GM21367 (cell line): Measurements from ENCODE around the gene BTBD9.

Experiments
- ATAC-seq: cut with Tn5 transposase; IDR thresholded peaks from one replicate; pipeline ENCODE4 v1.9.1; 2021; ENCODE audit not compliant: unreplicated experiment

Gene BTBD9

DNA sequence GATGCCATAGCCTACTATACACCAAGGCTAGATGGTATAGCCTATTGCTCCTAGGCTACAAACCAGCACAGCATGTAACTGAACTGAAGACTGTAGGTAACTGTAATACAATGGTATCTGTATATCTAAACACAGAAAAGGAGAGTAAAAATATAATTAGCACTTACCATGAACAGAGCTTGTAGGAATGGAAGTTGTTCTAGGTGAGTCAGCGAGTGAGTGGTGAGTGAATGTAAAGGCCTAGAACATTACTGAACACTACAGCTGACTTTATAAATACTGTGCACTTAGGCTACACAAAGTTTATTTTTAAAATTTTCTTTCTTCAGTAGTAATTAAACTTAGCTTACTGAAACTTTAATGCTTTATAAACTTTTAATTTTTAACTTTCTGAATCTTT, 129.5 kb downstream of the BTBD9 start:
- ATAC-seq, result no peak

DNA sequence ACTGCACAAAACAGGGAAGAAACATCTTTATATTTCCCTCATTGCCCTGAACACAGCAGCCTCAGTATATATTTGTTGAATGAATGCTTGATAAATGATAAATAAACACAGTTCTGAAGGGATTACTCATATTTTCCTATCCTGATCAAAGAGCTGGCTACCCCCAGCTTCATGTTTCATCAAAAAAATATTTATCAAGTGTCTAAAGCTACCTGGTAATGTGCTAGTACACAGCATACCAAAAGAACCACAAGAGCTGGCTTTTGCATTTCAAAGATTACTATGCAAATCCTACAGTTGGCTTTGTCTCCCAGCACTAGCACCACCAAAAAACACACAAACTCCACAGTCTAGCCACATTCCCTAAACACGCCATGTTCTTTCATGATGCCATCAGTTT, 130.0 kb downstream of the BTBD9 start:
- ATAC-seq, result no peak

DNA sequence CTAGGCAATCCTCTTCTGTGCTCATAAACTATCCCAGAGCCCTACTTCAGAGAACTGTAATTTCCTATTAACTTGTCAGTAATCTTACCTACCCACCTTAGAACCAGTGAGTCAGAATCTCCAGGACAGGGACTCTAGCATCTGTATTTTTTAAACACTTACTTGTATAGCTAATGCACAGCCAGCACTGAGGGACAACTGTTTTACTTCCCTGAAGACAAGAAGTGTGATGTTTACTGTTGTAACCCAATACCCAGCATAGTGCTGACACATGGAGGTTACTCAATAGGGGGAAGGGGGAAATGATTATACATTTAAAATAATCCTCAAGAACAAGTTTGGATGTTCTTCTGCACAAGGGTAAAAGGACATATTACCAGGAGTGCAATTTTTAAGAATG, 130.8 kb downstream of the BTBD9 start:
- ATAC-seq, result no peak

DNA sequence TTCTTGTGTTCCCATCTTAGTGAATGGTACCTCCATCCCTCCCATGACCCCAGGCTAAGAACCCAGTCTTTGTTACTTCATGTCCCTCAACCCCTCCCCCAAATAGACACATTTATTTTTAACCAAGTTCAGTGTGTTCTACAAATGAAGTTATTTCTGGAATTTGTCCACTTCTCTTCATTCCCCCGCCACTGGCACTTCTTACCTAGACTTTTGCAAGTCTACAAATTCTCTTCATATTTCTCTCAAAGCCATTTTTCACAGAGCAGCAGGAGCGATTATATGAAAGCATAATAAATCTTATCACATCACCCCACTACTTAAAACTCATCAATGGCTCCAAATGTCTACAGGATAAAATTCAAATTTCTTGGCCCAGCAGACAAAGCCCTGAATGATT, 131.4 kb downstream of the BTBD9 start:
- ATAC-seq, result no peak

DNA sequence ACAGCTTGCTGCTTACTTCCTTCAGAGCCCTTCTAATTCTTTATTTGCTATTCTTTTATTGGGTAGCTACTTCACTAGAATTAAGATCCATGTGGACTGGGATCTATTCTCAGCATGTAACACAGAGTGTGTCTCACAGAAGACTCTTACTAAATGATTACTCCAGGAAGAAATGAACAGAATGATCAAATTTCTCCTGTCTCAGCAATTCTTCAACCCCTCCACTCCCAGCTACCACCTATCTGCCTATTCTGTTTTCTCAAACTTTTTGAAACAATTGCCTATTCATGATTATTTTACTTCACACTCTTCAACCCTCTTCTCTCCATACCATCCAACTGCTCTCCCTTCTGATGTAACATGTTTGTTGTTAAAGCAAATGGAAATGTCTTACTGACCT, 132.6 kb downstream of the BTBD9 start:
- ATAC-seq, result no peak

DNA sequence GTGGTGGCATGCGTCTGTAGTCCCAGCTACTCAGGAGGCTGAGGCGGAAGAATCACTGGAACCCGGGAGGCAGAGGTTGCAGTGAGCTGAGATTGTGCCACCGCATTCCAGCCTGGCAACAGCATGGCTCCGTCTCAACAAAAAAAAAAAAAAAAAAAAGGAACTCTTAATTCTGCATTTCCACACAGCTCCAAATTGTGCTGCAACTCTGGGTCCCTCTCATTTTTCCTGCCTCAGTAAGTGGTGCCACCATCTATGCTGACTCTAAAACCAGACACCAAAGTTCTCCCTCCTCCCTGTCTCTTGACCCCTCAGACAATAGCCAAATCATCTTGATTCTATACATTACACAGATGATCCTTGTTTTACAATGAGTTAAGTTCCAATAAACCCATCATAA, 133.9 kb downstream of the BTBD9 start:
- no peak for ATAC-seq

DNA sequence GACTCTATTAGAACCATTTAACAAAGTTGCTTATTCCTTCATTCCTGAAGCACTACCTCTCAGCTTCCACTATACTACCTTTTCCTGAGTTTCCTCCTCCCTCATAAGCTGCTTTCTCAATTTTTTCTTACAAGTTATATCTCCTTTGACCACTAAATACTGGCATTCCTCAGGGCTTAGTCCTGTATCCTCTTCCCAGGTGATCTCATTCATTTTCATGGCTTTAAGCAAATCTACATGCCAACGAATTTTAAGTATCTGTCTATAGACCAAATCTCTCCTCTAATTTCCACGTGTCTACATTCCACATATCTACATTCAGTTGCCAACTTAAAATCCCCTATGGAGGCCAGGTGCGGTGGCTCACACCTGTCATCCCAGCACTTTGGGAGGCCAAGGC, 134.7 kb downstream of the BTBD9 start:
- no peak for ATAC-seq

DNA sequence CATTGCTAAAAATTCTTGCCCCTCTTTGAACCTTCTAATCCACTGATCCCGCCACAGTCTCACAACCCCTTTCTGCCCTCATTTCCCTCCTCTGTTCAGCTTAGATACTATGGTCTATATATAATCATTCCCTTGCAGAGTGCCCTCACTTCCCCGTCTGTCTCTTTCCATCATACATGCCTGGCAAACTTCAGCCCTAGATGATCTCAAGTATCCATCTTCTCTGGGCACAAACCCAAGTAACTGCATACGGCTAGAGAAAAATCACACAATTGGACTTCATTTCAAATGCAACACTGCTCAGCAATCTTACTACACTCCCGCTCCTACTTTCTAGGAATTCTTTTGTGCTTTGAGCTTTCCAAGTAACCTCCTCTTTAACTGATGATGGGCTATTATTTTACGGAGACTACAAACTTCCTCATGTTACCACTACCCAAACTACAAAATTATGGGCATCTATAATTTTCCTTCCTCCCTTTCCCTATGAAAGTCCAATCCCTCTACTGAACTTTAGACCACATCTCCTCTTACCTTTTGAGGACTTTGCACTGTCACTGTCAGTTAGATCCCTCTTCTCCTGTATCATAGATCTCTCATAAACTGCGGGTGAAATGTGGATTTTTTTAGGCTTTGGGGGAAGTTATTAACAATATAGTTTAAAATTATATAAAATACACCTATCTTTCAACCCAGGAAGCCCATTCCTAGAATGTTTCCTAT, 135.6 kb downstream of the BTBD9 start:
- no peak for ATAC-seq

DNA sequence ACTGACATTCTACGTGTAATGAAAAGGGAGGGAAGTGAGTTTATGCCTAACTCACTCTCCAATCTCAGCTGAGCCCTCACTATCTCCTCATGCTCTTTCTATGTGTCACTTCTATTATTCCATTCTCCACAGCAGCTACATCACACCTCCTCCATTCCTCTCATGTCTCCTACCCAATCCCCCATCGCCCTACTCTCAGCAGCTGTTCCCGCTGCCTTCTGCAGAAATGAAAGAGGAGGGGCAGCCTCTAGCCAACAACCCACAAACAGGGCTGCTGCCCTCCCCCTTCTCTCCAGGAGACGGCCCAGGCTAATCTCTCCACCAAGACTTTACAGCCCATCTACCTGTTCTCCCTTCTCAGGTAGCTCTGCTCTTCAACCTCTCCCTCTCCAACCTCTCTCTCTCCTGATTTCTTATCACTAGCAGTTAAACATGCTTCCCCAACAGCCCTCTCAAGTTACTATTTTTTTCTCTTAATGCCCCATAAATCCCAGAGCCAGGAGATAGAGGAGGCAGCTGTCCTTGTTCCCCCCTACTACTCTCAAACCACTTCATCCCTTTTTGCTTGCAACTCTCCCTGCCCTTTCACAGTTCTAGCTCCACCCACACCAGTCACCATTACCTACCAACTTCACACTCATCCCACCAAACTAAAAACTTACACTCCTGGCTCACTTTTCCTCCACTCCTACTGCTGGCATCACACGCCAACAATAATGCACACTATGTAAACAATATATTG, 136.5 kb downstream of the BTBD9 start:
- ATAC-seq, result no peak

DNA sequence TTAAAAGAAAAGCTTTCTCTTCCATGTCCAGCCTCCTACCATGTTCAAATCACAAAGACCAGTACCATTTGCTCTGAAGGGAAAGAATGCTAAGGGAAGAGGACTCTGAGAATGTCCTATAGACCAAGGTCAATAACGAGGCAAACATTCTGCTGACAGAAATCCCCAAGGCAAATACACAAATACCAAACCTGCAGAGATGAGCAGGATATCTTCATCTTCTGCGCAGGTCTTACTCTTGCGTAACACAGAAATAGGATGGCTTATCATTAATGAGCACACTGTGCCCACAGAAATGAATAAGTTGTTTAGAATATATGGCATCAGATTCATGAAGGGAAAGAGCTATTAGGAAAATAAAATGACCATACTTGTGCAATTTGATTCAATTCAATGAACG, 137.3 kb downstream of the BTBD9 start:
- no peak for ATAC-seq

DNA sequence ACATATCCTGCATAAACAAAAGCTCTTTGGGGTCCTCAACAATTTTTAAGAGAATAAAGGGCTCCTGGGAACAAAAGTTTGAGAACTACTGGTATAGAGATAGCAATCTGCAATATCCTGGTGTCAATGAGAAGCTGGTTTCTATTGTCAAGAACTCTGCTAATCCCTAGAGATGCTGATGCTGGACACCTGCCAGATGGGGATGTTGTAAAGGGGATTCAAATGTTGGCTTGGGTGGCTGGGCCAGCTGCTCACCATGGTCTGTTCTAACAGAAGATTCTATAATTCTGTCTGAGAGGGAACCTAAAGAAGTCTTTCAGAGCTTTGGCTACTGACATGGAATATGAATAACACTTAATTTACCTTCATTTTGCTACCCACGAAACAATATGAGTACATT, 137.8 kb downstream of the BTBD9 start:
- ATAC-seq, result no peak

DNA sequence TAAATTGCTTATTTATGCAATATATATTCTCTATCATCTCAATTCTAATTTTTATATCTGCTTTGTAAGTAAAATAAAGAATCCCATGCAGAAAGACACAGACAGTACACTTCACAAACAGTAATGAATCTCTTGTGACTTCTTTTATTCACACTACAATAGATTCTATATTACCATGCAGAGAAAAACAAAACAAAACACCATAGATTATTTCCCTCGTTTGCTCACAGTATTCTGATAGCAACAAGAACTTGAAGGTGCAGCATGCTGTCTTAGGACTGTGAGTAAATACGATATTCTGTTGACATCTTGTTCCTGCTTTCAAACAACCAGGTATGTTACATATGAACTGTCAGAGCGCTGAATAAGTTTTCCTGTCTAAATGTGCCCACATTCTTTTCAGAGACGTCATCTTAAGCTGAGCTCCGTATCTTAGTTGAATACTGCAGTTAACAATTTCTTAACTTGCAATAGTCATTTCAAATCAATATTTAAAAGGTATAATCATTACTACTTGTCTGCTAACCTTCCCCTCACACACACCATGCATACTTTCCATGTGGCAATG, 140.1 kb downstream of the BTBD9 start:
- no peak for ATAC-seq

DNA sequence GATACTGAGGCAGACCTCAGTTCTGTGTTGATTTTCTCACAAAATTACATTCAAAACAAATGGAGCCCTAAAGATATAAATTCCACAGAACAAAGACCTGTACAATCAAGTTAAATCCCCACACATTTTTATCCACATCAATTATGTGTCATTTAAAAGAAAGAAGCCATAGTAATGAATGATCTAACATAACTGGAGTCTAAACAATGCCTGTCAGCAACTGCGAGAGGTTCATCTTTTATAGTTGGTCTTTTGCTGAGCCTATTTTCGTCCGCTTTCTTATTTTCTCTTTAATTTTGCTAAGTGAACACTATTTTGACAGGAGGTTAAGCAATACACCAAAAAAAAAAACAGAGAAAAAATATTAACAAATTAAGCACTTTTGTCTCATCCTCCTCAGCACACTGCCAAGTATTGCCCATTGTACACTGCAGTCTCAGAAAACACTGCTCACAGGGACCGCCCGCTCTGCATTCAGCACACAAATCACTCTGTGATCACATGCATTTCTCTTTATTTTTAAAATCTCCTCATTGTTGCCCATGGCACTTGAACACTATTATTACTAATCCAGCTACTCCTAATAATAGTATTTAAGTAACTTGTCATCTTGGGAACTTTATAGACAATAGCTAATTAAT, 140.8 kb downstream of the BTBD9 start:
- ATAC-seq, result no peak

DNA sequence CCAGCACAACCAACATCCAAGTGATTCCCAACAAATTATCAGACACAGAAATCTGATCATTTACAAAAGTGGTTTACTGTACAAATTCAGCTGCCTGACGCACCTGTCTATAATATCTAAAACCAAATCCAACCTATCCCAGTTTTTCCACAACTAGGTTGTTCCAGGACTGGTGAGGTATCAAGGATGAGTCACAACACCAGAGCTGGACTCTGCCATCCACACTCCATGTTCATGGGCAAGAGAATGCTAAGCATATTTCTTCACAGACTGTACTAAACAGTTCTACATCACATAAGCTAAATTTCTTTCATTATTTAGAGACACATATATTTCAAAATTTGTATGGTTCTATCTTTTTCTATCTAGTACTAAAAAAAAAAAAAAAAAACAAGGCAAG, 141.6 kb downstream of the BTBD9 start:
- ATAC-seq, result no peak

DNA sequence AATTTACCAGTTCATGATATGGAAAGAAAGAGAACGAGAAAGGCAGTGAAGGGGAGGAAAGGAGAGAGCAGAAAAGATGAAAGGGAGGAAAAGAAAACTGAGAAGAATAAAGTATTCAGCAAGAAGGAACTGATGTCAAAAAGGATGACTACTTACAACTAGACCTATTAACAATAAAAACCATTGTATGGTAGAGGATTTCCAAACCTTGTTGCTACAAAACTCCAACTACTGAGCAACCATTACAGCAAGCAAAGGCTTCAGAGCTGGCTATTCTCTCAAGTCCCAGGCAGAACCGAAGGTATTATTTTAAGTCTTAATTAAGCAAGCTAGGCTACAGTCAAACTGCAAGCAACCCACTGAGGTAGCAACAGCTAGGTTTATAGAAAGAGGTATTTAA, 142.2 kb downstream of the BTBD9 start:
- ATAC-seq, result no peak

DNA sequence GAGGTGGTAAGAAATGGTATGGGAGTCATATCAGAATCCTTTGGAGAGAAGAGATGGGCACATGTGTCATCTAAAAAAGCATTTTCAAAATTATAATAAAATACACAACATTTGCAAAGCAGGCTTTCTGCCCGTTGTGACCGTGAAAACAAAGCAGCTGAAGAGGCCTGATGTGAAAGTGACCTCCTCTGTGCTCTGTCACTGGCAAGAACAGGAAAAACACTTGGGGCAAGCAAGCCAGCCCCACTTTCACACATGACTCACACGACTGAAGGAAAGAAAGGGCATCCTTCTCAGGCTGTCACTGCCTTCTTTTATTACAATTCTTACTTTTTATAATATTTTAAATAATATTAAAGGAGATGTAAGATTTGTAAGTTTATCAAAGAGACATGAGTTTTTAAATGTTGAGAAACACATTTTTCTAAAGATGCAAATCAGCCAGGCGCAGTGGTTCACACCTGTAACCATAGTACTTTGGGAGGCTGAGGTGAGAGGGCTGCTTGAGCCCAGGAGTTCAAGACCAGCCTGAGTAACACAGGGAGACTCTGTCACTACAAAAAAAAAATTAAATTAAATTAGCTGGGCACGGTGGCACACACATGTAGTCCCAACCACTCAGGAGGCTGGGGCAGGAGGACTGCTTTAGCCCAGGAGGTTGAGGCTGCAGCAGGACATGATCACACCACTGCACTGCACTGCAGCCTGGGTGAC, 143.7 kb downstream of the BTBD9 start:
- peak; percentile 71 for ATAC-seq

DNA sequence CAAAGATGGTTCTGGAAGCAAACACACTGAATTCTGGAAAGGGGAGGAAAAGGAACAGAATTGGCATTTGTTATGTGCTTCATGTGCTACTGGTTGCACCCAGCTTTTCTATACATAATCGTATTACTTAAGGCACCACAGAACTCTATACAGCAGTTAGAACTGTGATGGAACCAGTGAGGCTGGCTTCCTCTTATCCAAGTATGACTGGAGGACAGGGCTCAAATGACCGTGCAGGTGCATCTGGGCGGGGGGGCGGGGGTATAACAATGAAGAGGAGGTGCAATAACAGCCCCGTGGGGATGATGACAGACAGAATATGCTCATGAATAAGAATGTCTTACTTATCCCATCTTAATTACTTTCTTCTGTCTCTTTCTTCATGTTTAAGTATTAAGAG, 144.2 kb downstream of the BTBD9 start:
- ATAC-seq, result no peak

DNA sequence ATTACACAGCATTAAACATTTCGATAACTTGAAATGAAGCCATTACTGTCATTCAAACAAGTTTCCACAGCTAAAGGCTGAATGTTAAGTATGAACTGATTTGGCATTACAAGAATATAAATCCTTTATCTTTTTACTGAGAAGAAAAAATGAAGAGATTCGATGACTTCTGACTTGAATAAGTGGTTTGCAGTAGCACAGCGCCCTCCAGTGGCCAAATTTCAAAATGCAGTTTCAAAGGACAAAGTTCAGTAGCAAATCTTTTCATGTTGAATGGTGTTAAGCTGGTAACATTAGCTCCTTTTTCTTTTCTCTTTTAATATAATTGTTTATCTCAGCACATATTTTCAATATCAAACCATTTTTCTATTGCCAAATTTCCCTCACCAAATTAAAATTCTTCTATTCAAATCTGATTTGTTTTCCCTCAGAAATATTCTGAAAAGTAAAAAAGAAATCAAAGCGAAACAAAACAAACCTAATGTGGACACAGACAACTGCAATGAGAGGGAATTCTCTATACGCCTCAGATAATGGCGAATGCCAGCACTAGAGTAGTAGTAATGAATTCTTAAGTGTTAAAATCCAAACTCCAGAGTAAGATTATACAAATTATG, 145.7 kb downstream of the BTBD9 start:
- ATAC-seq, result no peak

DNA sequence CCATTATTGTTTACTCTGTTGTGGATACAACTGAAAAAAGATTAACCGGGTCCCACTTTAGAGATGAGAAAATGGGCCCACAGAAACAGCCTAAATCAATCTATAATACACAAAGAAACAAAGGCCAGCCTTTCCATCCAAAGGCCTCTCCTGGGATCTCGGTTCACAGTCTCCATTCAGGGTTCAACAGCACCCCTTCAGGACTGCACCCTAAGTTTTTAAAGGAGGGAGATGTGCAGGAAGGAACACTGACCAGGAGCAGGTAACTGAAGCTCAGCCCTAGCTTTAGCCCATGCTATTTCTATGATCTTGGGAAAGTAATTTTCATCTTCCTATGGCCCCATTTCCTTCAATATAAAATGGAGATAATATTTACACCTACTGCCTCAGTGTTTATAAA, 147.7 kb downstream of the BTBD9 start:
- ATAC-seq, result no peak

DNA sequence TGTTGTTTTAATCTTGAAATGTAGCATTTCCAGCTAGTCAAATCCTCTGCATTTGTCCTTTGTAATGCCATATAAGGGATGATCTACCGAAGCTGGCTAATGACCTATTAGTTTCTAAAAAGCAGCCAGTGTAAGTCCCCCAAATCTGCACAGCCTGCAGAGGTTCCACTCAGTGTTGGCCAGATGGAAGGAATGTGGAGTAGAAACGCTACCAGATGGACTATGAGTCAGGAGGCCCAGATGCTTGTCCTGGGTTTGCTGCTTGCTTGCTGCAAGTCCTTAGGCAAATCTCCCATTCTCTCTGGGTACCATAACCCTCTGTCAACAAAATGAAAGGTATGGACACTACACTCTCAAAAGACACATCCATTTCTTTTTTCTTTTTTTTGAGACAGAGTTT, 149.8 kb downstream of the BTBD9 start:
- no peak for ATAC-seq

DNA sequence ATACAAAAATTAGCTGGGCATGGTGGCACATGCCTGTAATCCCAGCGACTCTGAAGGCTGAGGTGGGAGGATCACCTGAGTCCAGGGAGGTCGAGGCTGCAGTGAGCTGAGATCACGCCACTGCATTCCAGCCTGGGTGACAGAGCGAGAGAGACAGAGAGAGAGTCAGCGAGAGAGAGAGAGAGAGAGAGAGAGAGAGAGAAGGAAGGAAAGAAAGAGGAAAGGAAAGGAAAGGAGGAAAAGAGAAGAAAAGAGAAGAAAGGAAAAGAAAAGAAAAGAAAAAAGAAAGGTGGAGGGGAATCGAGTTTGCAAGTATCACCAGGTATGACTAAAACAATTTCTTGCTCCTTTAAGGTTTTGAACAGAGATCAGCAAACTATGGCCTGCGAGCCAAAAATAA, 152.3 kb downstream of the BTBD9 start:
- no peak for ATAC-seq
